ENCODE data around the gene SLC35E1.

GRCh38 chr19:16573925-16574324 lies 1.7 kb upstream of the SLC35E1 start:
- no peak for TF ChIP-seq POLR2A (IDR thresholded peaks at IDR 0.05)
- TF ChIP-seq, protein P1, sequence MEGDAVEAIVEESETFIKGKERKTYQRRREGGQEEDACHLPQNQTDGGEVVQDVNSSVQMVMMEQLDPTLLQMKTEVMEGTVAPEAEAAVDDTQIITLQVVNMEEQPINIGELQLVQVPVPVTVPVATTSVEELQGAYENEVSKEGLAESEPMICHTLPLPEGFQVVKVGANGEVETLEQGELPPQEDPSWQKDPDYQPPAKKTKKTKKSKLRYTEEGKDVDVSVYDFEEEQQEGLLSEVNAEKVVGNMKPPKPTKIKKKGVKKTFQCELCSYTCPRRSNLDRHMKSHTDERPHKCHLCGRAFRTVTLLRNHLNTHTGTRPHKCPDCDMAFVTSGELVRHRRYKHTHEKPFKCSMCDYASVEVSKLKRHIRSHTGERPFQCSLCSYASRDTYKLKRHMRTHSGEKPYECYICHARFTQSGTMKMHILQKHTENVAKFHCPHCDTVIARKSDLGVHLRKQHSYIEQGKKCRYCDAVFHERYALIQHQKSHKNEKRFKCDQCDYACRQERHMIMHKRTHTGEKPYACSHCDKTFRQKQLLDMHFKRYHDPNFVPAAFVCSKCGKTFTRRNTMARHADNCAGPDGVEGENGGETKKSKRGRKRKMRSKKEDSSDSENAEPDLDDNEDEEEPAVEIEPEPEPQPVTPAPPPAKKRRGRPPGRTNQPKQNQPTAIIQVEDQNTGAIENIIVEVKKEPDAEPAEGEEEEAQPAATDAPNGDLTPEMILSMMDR (IDR thresholded peaks at IDR 0.05), result no peak

Measured in right lobe of liver (tissue), 4 donors.